ENCODE data around the gene IVNS1ABP. TPM values are rescaled to one million over a fixed set of nuclear protein-coding genes. Genes with fewer than 3 reads are reported as not detected.

The IVNS1ABP gene
- total RNA-seq, 1 experiment from 2014 or later: 208 TPM

Other genes starting within 250 kb of the IVNS1ABP start
- gene TRMT1L, start 160.3 kb downstream of the IVNS1ABP start, total RNA-seq (2014; rRNA removed; shearing (Covaris generic)): 24.5 and 50.5 TPM in 2 replicates
- 6.3 and 8.6 TPM in 2 replicates for gene SWT1, start 160.1 kb downstream of the IVNS1ABP start, total RNA-seq (2014; rRNA removed; shearing (Covaris generic))

All from H7 (cell line).